ENCODE results near the gene CDC14B.

CDC14B gene

DNA sequence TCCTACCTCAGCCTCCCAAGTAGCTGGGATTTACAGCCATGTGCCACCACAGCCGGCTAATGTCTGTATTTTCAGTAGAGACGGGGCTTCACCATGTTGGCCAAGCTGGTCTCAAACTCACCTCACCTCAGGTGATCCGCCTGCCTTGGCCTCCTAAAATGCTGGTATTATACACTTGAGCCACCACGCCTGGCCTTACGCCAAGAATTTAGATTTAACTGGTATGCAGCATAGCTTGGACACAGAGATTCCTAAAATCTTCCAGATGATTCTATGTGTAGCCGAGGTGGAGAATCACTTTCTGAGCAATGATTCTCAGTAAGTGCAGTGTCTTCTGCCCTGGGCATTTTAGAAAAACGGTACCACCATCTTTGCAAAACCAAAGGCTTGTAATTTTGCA, 95.6 kb downstream of the CDC14B start:
- TF ChIP-seq EZH2 (IDR thresholded peaks at IDR 0.05): no peak
- no peak for TF ChIP-seq FOXP2 (optimal IDR thresholded peaks at IDR 0.05; ENCODE audit: control extremely low read depth, extremely low read length, insufficient read depth)
- no peak for TF ChIP-seq POLR2AphosphoS5 (IDR thresholded peaks at IDR 0.05; ENCODE audit: borderline replicate concordance, low read depth, low read length)
- Histone ChIP-seq H3K4me3 (no peak overlapping the region), H3K27ac (no peak overlapping the region), H3K9me3 (ENCODE audit: low read depth, low read length) (no peaks in the 10 kb centered on the region), H3K9ac (ENCODE audit: insufficient read length) (no peak overlapping the region), H3K36me3 (ENCODE audit: insufficient read depth, low read length) (no peaks in the 10 kb centered on the region; the same call in 1 of the 2 replicates)
- DNase-seq (ENCODE audit: low read depth, low spot score): no peak

DNA sequence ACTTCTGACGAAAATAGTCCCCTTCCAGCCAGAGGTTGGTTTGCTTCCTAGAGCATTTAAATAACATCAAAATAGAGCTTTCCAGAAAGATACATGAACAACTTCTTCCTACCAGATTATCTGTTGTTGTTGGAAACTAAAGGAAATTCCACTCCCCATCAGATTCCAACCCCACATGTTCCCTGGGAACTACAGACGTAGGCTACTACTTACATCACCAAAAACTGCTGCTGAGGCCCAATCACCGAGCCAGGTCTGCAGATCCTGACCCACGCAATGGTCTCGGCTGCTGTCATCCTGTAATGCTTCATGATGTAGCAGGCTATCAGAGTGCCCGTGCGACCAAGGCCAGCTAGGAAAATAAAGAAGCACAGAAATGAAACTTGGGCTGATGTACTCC, 96.3 kb downstream of the CDC14B start:
- DNase-seq (ENCODE audit: low read depth, low spot score): no peak
- Histone ChIP-seq H3K4me3 (no peak overlapping the region), H3K9ac (ENCODE audit: insufficient read length) (no peak overlapping the region), H3K9me3 (ENCODE audit: low read depth, low read length) (no peaks in the 10 kb centered on the region), H3K27ac (no peak overlapping the region), H3K36me3 (ENCODE audit: insufficient read depth, low read length) (no peaks in the 10 kb centered on the region; the same call in 1 of the 2 replicates)
- no peak for TF ChIP-seq FOXP2 (optimal IDR thresholded peaks at IDR 0.05; ENCODE audit: control extremely low read depth, extremely low read length, insufficient read depth)
- TF ChIP-seq POLR2AphosphoS5 (IDR thresholded peaks at IDR 0.05; ENCODE audit: borderline replicate concordance, low read depth, low read length): no peak
- no peak for TF ChIP-seq EZH2 (IDR thresholded peaks at IDR 0.05)

DNA sequence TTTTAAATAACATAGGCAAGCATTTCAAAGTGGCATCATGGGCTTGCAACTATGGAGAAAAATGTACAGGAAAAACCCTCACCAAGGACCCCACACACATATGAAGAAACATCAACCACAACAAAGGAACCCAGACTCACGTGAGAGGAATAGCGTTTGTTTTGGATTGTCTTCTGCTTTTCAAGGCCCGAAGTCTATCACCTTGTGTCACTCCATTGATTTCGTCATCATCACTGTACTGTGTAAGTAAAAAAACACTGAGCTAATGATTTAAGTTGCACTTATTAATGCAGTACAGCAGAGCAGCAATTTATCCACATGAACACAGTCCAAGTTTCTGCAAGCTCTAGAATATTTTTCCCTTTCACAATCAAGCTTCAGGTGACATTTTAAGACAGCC, 97.3 kb downstream of the CDC14B start:
- H3K27ac ChIP-seq: peak overlapping the region; percentile 57
- no peak for TF ChIP-seq POLR2AphosphoS5 (IDR thresholded peaks at IDR 0.05; ENCODE audit: borderline replicate concordance, low read depth, low read length)
- no peak for TF ChIP-seq EZH2 (IDR thresholded peaks at IDR 0.05)
- no peak for TF ChIP-seq FOXP2 (optimal IDR thresholded peaks at IDR 0.05; ENCODE audit: control extremely low read depth, extremely low read length, insufficient read depth)
- H3K4me3 ChIP-seq: no peak overlapping the region
- no peak for DNase-seq (ENCODE audit: low read depth, low spot score)
- no peak overlapping the region for H3K9ac ChIP-seq (ENCODE audit: insufficient read length)
- no peaks in the 10 kb centered on the region; the same call in 1 of the 2 replicates for H3K36me3 ChIP-seq (ENCODE audit: insufficient read depth, low read length)
- H3K9me3 ChIP-seq (ENCODE audit: low read depth, low read length): no peaks in the 10 kb centered on the region

- Histone ChIP-seq H3K36me3 (ENCODE audit: insufficient read depth, low read length) (no peaks in the 10 kb centered on the region; the same call in 1 of the 2 replicates), H3K9me3 (ENCODE audit: low read depth, low read length) (no peaks in the 10 kb centered on the region), H3K9ac (ENCODE audit: insufficient read length) (no peak overlapping the region), H3K27ac (peak overlapping the region; percentile 11; the same call in 1 of the 2 replicates), H3K4me3 (no peak overlapping the region)
- no peak for TF ChIP-seq EZH2 (IDR thresholded peaks at IDR 0.05)
- TF ChIP-seq POLR2AphosphoS5 (IDR thresholded peaks at IDR 0.05; ENCODE audit: borderline replicate concordance, low read depth, low read length): no peak
- TF ChIP-seq FOXP2 (optimal IDR thresholded peaks at IDR 0.05; ENCODE audit: control extremely low read depth, extremely low read length, insufficient read depth): no peak
- DNase-seq (ENCODE audit: low read depth, low spot score): no peak
Observed at GRCh38 chr9:96519787-96520186, 99.9 kb downstream of the CDC14B start.

DNA sequence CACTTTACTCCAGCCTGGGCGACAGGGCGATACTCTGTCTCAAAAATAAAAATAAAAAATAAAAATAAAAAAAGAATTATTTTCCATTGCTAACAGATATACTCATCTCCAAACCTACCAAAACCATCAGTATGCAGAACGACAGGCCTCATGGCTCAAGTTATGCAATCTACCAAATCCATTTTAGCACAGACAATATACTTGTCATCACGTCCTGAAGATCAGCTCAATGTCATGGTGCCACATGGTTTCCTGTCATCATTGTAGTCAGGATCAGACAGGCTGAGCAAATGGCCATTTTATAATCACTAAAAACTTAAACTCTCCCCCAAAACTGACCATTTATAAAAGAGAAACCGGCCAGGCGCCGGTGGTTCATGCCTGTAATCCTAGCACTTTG, 100.5 kb downstream of the CDC14B start:
- Histone ChIP-seq H3K27ac (no peak overlapping the region), H3K36me3 (ENCODE audit: insufficient read depth, low read length) (no peaks in the 10 kb centered on the region; the same call in 1 of the 2 replicates), H3K9ac (ENCODE audit: insufficient read length) (no peak overlapping the region), H3K9me3 (ENCODE audit: low read depth, low read length) (no peaks in the 10 kb centered on the region), H3K4me3 (no peak overlapping the region)
- no peak for TF ChIP-seq EZH2 (IDR thresholded peaks at IDR 0.05)
- TF ChIP-seq FOXP2 (optimal IDR thresholded peaks at IDR 0.05; ENCODE audit: control extremely low read depth, extremely low read length, insufficient read depth): no peak
- TF ChIP-seq POLR2AphosphoS5 (IDR thresholded peaks at IDR 0.05; ENCODE audit: borderline replicate concordance, low read depth, low read length): no peak
- DNase-seq (ENCODE audit: low read depth, low spot score): no peak

DNA sequence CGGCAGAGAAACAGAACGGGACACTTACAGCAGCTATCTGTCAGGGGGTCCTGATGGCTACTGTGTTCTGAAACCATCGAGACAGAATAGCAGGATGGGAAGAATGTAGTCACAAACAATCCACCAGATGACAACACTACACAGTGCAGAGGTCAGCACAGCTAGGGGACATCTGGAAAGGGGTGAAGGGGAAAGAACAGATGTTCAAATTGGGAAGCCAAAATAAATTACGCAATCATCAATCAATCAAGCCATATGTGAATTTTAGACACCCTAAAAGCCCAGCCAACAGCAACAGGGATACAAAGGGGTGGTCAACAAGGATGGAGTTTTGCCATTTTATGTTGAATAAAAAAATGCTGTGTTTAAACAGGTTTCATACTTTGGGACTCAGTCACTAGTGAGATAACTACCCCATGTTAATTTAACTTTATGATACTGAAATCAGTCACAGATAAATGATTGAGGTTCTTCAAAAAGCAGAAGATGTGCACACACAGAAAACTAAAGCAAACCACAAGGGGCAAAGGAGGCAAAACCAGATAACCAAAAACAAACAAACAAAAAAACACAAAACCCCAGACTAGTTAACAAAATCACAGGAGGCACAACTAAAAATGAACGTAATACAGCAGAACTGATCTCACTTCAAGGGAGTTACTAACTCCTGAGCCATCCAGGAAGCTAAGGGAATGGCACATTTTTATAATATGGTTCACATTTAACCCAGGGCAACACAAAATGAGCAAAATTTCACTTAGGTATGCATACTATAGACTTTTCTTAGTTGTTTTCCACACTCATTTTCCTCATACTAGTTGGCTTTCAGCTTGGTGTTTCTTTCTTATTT, 103.8 kb downstream of the CDC14B start:
- TF ChIP-seq POLR2AphosphoS5 (IDR thresholded peaks at IDR 0.05; ENCODE audit: borderline replicate concordance, low read depth, low read length) (no peak), EZH2 (IDR thresholded peaks at IDR 0.05) (no peak), FOXP2 (optimal IDR thresholded peaks at IDR 0.05; ENCODE audit: control extremely low read depth, extremely low read length, insufficient read depth) (no peak)
- Histone ChIP-seq H3K36me3 (ENCODE audit: insufficient read depth, low read length) (no peaks in the 10 kb centered on the region; the same call in 1 of the 2 replicates), H3K9ac (ENCODE audit: insufficient read length) (no peak overlapping the region), H3K4me3 (no peak overlapping the region), H3K9me3 (ENCODE audit: low read depth, low read length) (no peaks in the 10 kb centered on the region), H3K27ac (no peak overlapping the region)
- DNase-seq (ENCODE audit: low read depth, low spot score): no peak

GRCh38 chr9:96514800-96515158, 104.9 kb downstream of the CDC14B start:
- DNase-seq (ENCODE audit: low read depth, low spot score): no peak
- TF ChIP-seq FOXP2 (optimal IDR thresholded peaks at IDR 0.05; ENCODE audit: control extremely low read depth, extremely low read length, insufficient read depth) (no peak), EZH2 (IDR thresholded peaks at IDR 0.05) (no peak), POLR2AphosphoS5 (IDR thresholded peaks at IDR 0.05; ENCODE audit: borderline replicate concordance, low read depth, low read length) (no peak)
- H3K9ac ChIP-seq (ENCODE audit: insufficient read length): no peak overlapping the region
- H3K9me3 ChIP-seq (ENCODE audit: low read depth, low read length): no peaks in the 10 kb centered on the region
- no peak overlapping the region for H3K4me3 ChIP-seq
- peak overlapping the region; percentile 2; the same call in 1 of the 2 replicates for H3K27ac ChIP-seq
- no peaks in the 10 kb centered on the region; the same call in 1 of the 2 replicates for H3K36me3 ChIP-seq (ENCODE audit: insufficient read depth, low read length)

- DNase-seq (ENCODE audit: low read depth, low spot score): no peak
- Histone ChIP-seq H3K27ac (peak overlapping the region; percentile 2; the same call in 1 of the 2 replicates), H3K36me3 (ENCODE audit: insufficient read depth, low read length) (no peaks in the 10 kb centered on the region; the same call in 1 of the 2 replicates), H3K9ac (ENCODE audit: insufficient read length) (no peak overlapping the region), H3K9me3 (ENCODE audit: low read depth, low read length) (no peaks in the 10 kb centered on the region), H3K4me3 (no peak overlapping the region)
- no peak for TF ChIP-seq POLR2AphosphoS5 (IDR thresholded peaks at IDR 0.05; ENCODE audit: borderline replicate concordance, low read depth, low read length)
- no peak for TF ChIP-seq FOXP2 (optimal IDR thresholded peaks at IDR 0.05; ENCODE audit: control extremely low read depth, extremely low read length, insufficient read depth)
- TF ChIP-seq EZH2 (IDR thresholded peaks at IDR 0.05): no peak
Observed at GRCh38 chr9:96514108-96514799, 105.4 kb downstream of the CDC14B start.

Data from SK-N-MC (cell line).